HG03439 (cell line): ENCODE results near the gene IRF9.

ENCODE experiments used
- ATAC-seq: cut with Tn5 transposase; IDR thresholded peaks from one replicate; pipeline ENCODE4 v1.9.1; 2021; ENCODE audit warnings: mild to moderate bottlenecking, moderate library complexity; ENCODE audit not compliant: unreplicated experiment

IRF9 gene

DNA sequence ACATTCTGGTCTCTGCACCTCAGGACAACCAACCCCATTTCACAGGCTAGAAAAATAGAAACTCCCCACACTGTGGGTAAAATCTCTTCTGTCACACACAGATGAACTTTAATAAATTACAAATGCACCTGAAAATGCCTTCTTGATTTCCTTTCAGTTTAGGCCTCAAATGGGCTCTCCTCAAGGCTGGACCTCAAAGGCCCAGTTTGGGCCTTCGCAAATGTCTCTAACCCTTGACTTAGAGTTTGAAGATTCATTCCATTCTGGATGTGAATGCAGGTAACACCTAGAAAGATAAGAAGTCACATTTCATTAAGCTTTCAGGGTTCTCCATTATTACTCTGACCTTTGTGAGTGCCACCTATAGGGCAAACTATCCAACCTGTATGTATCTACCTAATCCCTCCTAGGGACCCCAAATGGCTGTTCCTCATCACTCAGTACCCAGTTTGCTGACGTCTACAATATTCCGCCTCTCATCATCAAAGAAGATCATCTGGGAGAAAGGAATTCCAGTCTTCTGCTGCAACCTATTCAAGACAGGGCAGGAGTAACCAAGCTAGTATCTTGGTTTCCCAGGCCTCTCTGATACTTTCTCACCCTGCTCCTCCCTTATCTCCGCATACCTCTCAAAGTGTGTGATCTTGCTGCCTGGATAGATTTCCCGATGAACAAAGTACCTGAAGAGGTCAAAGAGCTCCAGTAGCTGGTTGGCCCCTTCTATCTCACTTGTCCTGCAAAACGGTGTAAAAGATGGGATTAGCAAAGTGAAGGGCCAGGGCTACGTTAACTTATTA is 53.0 kb downstream of the IRF9 start:
- no peak for ATAC-seq

GRCh38 chr14:24215495-24216344 is 54.7 kb downstream of the IRF9 start, which contains the start of gene MDP1:
Gene MDP1 (minus strand): TSS chr14:24216066. CDS start chr14:24215955, 111 bp downstream.
- peak; percentile 57 for ATAC-seq
